ENCODE results near the gene HIVEP3. TPM values are rescaled to one million over a fixed set of nuclear protein-coding genes. Genes with fewer than 3 reads are reported as not detected.

HIVEP3 gene
- polyA plus RNA-seq, 1 of the 3 experiments (the other 2 are of a cell fraction) = 6.4 TPM

DNA sequence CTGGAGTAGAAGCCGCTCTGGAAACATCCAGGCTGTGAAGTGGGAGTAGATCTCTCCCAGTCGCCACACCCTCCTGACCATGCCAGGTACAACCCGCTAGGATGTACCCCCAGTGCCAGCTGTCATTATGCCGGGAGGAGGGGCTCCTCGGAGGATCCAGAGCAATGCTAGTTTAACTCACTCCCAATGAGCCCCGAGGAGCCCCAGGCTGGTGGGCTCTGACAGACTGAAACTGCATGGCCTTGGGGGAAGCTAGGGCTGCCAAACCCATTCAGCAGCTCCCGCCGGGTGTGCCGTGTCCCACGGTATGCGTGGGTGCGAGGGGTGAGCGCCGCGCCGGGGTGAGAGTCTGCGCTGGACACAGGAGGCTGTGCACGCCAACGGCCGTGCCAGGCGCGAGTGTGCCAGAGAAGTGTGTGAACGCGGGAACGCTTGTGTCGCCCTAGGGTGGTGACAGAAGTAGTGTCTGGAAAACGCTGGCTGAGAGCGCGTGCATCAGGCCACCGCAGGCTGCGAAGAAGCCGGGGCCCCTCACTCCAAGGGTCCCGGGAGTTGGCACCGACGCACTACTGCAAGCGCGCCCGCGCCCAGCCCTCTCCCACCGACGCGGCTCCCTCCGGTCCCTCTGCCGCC is 257.2 kb downstream of the HIVEP3 start:
- no peak for TF ChIP-seq ELF1 (IDR thresholded peaks at IDR 0.05)
- no peak for TF ChIP-seq NFIC (IDR thresholded peaks at IDR 0.05; ENCODE audit: borderline replicate concordance)
- no peak for TF ChIP-seq TCF12 (IDR thresholded peaks at IDR 0.05)
- no peak for TF ChIP-seq GABPA (IDR thresholded peaks at IDR 0.05; ENCODE audit: low read depth)
- TF ChIP-seq SIN3A (IDR thresholded peaks at IDR 0.05; ENCODE audit: borderline replicate concordance, low read depth, low read length) = no peak
- no peak for TF ChIP-seq YY1 (IDR thresholded peaks at IDR 0.05; ENCODE audit: low read depth)
- no peak for TF ChIP-seq EZH2phosphoT487 (IDR thresholded peaks at IDR 0.05; ENCODE audit: borderline replicate concordance, low read depth)
- no peak for TF ChIP-seq IRF3 (IDR thresholded peaks at IDR 0.05; ENCODE audit: low read depth, low read length)
- TF ChIP-seq SMC3 (IDR thresholded peaks at IDR 0.05; ENCODE audit: low read depth, low read length) = no peak
- TF ChIP-seq ZBTB33 (IDR thresholded peaks at IDR 0.05; ENCODE audit: borderline replicate concordance, low read depth) = no peak
- TF ChIP-seq RXRA (IDR thresholded peaks at IDR 0.05; ENCODE audit: borderline replicate concordance, low read depth) = no peak
- no peak for TF ChIP-seq CTCF (IDR thresholded peaks at IDR 0.05)
- TF ChIP-seq NRF1 (IDR thresholded peaks at IDR 0.05; ENCODE audit: low read depth, low read length) = no peak
- no peak for TF ChIP-seq USF2 (IDR thresholded peaks at IDR 0.05; ENCODE audit: borderline replicate concordance, low read depth, low read length)
- no peak for TF ChIP-seq TAF1 (IDR thresholded peaks at IDR 0.05; ENCODE audit: borderline replicate concordance, low read depth, low read length)
- TF ChIP-seq GATA2 (CRISPR knock-in tag; IDR thresholded peaks at IDR 0.05) = no peak; the same call in 1 of the 2 replicates
- TF ChIP-seq, protein P1, sequence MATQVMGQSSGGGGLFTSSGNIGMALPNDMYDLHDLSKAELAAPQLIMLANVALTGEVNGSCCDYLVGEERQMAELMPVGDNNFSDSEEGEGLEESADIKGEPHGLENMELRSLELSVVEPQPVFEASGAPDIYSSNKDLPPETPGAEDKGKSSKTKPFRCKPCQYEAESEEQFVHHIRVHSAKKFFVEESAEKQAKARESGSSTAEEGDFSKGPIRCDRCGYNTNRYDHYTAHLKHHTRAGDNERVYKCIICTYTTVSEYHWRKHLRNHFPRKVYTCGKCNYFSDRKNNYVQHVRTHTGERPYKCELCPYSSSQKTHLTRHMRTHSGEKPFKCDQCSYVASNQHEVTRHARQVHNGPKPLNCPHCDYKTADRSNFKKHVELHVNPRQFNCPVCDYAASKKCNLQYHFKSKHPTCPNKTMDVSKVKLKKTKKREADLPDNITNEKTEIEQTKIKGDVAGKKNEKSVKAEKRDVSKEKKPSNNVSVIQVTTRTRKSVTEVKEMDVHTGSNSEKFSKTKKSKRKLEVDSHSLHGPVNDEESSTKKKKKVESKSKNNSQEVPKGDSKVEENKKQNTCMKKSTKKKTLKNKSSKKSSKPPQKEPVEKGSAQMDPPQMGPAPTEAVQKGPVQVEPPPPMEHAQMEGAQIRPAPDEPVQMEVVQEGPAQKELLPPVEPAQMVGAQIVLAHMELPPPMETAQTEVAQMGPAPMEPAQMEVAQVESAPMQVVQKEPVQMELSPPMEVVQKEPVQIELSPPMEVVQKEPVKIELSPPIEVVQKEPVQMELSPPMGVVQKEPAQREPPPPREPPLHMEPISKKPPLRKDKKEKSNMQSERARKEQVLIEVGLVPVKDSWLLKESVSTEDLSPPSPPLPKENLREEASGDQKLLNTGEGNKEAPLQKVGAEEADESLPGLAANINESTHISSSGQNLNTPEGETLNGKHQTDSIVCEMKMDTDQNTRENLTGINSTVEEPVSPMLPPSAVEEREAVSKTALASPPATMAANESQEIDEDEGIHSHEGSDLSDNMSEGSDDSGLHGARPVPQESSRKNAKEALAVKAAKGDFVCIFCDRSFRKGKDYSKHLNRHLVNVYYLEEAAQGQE (IDR thresholded peaks at IDR 0.05; ENCODE audit: low read depth, low read length) = no peak
- Histone ChIP-seq H3K36me3 (replicated peaks in 1 of 2; ENCODE audit: control insufficient read depth in 1 of 2, insufficient read depth in 2 of 2, low read length in 1 of 2) (no peaks in the 10 kb centered on the region), H3K9me3 (no peaks in the 10 kb centered on the region), H3K27ac (ENCODE audit: low read depth in 2 of 2, low read length in 1 of 2) (no peak overlapping the region; a peak in 1 of 4 replicates), H3K9ac (peak overlapping the region; percentile 48; the same call in 1 of the 2 replicates), H3K79me2 (ENCODE audit: insufficient read depth) (no peaks in the 10 kb centered on the region), H4K20me1 (ENCODE audit: insufficient read depth) (no peaks in the 10 kb centered on the region), H2AFZ (ENCODE audit: low read depth) (no peak overlapping the region), H3K4me2 (peak overlapping the region; percentile 86), H3K9me2 (no peaks in the 10 kb centered on the region), H3K27me3 (ENCODE audit: insufficient read depth) (no peaks in the 10 kb centered on the region), H3K4me1 (ENCODE audit: control insufficient read depth in 1 of 2, insufficient read depth in 2 of 2, low read depth in 1 of 2, low read length in 1 of 2) (peaks cover 8 to 21% of the 10 kb centered on the region in 2 experiments; a peak in 3 of 4 replicates), H3F3A (replicated peaks; ENCODE audit: insufficient read depth) (no peaks in the 10 kb centered on the region), H3K4me3 (ENCODE audit: low read depth in 2 of 2, low read length in 1 of 2) (peak overlapping the region; percentile 56 to 62)
- ChIA-PET CTCF (interaction anchor here (0.6 to 4.5 kb wide), 8 partner anchors 10 to 315 kb away, joined by 3 to 18 read pairs (median 4); no protein-coding TSS in a partner anchor), POLR2A (interaction anchor here (0.6 kb wide), 1 partner anchor 88 kb away, joined by 3 read pairs; no protein-coding TSS in a partner anchor)
- DNase-seq = no peak
- 5% methylated on average over 14 of the region's 44 CpGs for WGBS (ENCODE audit: low lambda C conversion rate)
